DOHH2 (cell line): ENCODE data around the gene CIB4.

Source experiments
- CTCF ChIP-seq: fragments of 200-600 bp; sonication (generic); IDR thresholded peaks from one replicate; pipeline ENCODE4 v1.5.1; 2014; ENCODE audit warnings: antibody characterized with exemption, mild to moderate bottlenecking, low read depth, low read length; ENCODE audit not compliant: poor library complexity, severe bottlenecking
- EZH2phosphoT487 ChIP-seq: fragments of 200-600 bp; sonication (generic); IDR thresholded peaks from 2 replicates; pipeline ENCODE4 v1.6.1; 2017; ENCODE audit warnings: borderline replicate concordance, mild to moderate bottlenecking, antibody characterized with exemption, low read length, moderate library complexity, mixed read lengths

GRCh38 chr2:26627350-26628105 lies 13.6 kb downstream of the CIB4 start:
- TF ChIP-seq CTCF (no peak), EZH2phosphoT487 (no peak)
